Omental fat pad (tissue), 4 donors: ENCODE data around the gene MND1. TPM values are rescaled to one million over a fixed set of nuclear protein-coding genes. Genes with fewer than 3 reads are reported as not detected.

ENCODE experiments used
- ATAC-seq: fragments of 150-250 bp; one replicate; pipeline ENCODE4 v1.9.1; 2016; ENCODE audit warnings: mild to moderate bottlenecking, moderate library complexity; ENCODE audit not compliant: low FRiP score
- DNase-seq: peaks from one replicate; pipeline ENCODE4 v3.0.0-alpha.2; 2019; ENCODE audit warnings: low spot score
- CTCF ChIP-seq, 3 donors: fragments of 450-650 bp; IDR thresholded peaks; one replicate each; pipeline ENCODE4 v1.5.1; 2016 to 2017; ENCODE audit warnings: antibody characterized with exemption in 3 of 3, mild to moderate bottlenecking in 3 of 3, moderate library complexity in 2 of 3
- total RNA-seq, 4 donors: library from RNA; depleted of rRNA; stranded (reverse); fragments of >200 nt; gene quantifications; one replicate each; pipeline ENCODE4 v1.1.0, GENCODE V29; 2016

The MND1 gene
- total RNA-seq, 4 donors from 2014 or later, result 1.6 TPM; not detected in 3

DNA sequence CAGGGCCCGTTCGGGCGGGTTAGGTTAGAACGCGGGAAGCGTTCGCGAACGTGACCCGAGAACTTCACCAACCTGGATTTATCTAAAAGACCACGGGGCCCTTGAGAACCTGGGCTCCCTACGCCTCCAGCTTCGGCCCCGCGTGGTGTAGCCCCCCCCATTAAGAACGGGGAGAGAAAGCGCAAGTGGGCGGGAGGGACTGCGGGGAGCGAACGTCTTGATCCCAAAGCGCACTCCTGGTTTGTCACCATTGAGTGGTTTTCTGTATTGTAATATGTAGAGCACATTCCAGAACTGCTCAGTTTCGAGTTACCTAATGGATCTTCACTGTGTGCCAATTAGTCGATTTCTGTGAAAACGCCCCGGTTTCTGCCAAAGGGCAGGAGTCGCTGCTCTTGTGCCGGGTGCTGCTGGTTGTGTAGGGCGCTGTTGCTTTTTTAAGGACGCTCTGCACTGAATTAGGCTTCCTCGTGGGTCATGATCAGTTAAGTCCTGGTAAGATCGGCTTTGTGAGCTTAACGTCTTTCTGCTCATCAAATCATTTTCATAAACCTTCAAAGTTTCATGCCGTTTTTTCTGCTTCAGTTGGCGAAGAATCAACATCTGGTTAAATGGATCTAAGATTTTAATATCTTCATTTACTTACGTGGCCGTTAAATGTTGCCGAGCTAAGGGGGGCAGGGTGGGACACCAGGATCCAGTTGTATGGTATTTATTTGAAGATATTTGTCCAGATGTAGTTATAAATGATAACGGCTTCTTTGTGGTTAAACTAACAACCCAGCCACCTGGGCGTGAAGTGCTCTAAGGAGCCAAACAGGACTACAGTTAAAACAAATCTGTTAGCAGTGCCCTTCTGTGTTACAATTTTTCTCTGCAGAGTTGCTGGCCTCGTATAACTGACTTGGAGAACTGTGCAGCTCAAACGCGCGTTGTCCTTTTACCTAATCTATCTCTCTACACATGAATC, 809 bp downstream of the MND1 start:
- ATAC-seq (peak; percentile 36), DNase-seq (no peak)
- no peak for TF ChIP-seq CTCF (IDR thresholded peaks at IDR 0.05)

- no peak for TF ChIP-seq CTCF (IDR thresholded peaks at IDR 0.05)
- DNase-seq, result no peak
- no peak for ATAC-seq
These were observed 1.5 kb downstream of the MND1 start for GRCh38 chr4:153346031-153346430.

DNA sequence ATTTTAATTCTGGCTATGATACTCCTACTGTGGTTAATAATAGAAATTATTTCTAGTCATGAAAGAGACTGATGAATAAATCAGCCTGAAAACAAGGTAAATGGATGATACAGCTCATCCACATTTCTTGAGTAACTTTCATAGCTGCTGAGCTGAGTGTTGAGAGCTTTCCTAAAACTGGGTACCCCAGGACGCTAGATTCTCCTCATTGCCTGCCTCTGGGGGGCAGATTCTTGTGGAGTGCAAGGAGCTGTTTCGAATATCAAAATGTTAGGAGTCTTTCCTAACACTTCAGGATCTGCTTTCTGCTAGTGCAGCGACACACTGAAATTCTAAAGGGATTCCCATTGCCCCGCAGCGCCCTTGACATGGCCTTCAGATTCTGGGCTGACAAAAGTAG, 2.1 kb downstream of the MND1 start:
- TF ChIP-seq CTCF (IDR thresholded peaks at IDR 0.05), result no peak
- ATAC-seq (no peak), DNase-seq (no peak)

DNA sequence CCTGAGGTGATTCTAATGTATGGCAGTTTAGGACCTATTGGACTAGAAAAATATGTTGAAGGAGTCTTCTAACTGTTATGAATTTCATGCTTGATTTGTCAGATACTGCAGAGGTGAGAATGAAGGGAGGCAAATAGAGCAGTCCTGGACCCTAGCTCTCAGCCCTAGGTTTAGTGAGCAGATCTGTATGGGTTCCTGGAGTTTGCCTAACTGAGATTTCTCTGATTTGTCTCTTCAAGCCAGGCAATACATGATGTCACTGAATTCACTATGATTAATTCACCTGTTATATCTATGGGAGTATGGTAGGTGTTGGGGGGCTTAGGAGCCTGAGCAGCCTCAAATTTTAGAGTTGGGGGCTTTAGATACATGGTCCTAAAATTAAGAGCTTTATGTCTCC, 2.6 kb downstream of the MND1 start:
- DNase-seq (no peak), ATAC-seq (no peak)
- TF ChIP-seq CTCF (IDR thresholded peaks at IDR 0.05), result no peak

- no peak for TF ChIP-seq CTCF (IDR thresholded peaks at IDR 0.05)
- ATAC-seq (no peak), DNase-seq (no peak)
These were observed 3.5 kb downstream of the MND1 start for GRCh38 chr4:153348006-153348405.

DNA sequence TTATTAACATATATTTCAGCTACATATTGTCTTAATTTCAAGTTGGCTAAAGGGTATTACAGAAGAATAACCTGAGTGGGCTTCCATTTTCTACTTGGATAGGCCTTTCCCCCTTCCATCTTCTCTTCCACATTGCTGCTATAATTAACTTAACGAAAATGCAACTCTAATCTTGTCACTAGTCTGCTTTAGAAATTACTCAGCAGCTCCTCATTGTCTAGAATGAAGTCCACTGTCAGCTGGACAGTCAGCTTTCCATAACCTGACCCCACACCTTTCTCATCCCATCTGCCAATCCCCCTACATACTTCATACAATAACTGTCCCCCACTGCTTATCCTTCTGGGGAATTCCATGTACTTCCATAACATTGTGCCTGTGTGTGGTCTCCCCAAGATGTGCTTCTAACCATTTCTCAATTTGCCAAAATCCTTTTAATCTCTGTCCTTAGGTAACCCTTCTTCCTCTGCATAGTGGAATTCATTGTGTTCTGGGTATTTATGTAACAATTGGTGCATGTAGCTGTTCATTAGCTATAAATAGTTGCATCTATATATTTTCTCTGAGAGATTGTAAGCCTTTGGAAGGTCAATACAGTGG, 4.8 kb downstream of the MND1 start:
- no peak for DNase-seq
- no peak for TF ChIP-seq CTCF (IDR thresholded peaks at IDR 0.05)
- no peak for ATAC-seq
